Hepatocyte (in vitro differentiated cells): ENCODE results near the gene NFKBIZ. TPM values are rescaled to one million over a fixed set of nuclear protein-coding genes. Genes with fewer than 3 reads are reported as not detected.

Experiments used
- DNase-seq: peaks from one replicate; pipeline ENCODE4 v3.0.0-alpha.2; 2016; ENCODE audit warnings: low spot score
- H2AFZ ChIP-seq: fragments of 200-600 bp; sonication (generic); 2 replicates; pipeline ENCODE4 v1.6.0; 2016; ENCODE audit warnings: antibody characterized with exemption, mild to moderate bottlenecking
- H3K27ac ChIP-seq: fragments of 200-600 bp; sonication (generic); 2 replicates; pipeline ENCODE4 v1.5.1; 2016; ENCODE audit warnings: mild to moderate bottlenecking
- H3K27me3 ChIP-seq: fragments of 200-600 bp; sonication (generic); 2 replicates; pipeline ENCODE4 v1.6.1; 2016
- H3K36me3 ChIP-seq: fragments of 200-600 bp; sonication (generic); replicated peaks from 2 replicates; pipeline ENCODE4 v1.5.1; 2016; ENCODE audit warnings: low read depth; ENCODE audit not compliant: insufficient read depth
- H3K4me1 ChIP-seq: fragments of 200-600 bp; sonication (generic); 2 replicates; pipeline ENCODE4 v1.5.1; 2016; ENCODE audit warnings: mild to moderate bottlenecking, moderate library complexity; ENCODE audit not compliant: insufficient read depth
- H3K4me2 ChIP-seq: fragments of 200-600 bp; sonication (generic); 2 replicates; pipeline ENCODE4 v1.6.0; 2016
- H3K4me3 ChIP-seq: fragments of 200-600 bp; sonication (generic); 2 replicates; pipeline ENCODE4 v1.5.1; 2016; ENCODE audit warnings: mild to moderate bottlenecking
- H3K79me2 ChIP-seq: fragments of 200-600 bp; sonication (generic); 2 replicates; pipeline ENCODE4 v1.6.0; 2017; ENCODE audit warnings: mild to moderate bottlenecking
- H3K9me2 ChIP-seq: fragments of 200-600 bp; sonication (generic); replicated peaks from 2 replicates; pipeline ENCODE4 v1.6.0; 2017; ENCODE audit warnings: mild to moderate bottlenecking; ENCODE audit not compliant: insufficient read depth
- H3K9me3 ChIP-seq: fragments of 200-600 bp; sonication (generic); 2 replicates; pipeline ENCODE4 v1.5.1; 2016; ENCODE audit warnings: low read depth, mild to moderate bottlenecking
- H4K20me1 ChIP-seq: fragments of 200-600 bp; sonication (generic); 2 replicates; pipeline ENCODE4 v1.6.0; 2016; ENCODE audit warnings: mild to moderate bottlenecking; ENCODE audit not compliant: insufficient read depth, poor library complexity, severe bottlenecking
- CTCF ChIP-seq: fragments of 200-600 bp; sonication (generic); IDR thresholded peaks from 2 replicates; pipeline ENCODE4 v1.5.1; 2016; ENCODE audit warnings: antibody characterized with exemption, mild to moderate bottlenecking; ENCODE audit not compliant: poor library complexity
- EZH2 ChIP-seq: fragments of 200-600 bp; sonication (generic); IDR thresholded peaks from 2 replicates; pipeline ENCODE4 v1.6.1; 2016; ENCODE audit warnings: antibody characterized with exemption, mild to moderate bottlenecking, borderline replicate concordance
- EZH2phosphoT487 ChIP-seq: fragments of 200-600 bp; sonication (generic); IDR thresholded peaks from one replicate; pipeline ENCODE4 v1.6.1; 2018; ENCODE audit warnings: antibody characterized with exemption, mild to moderate bottlenecking, low read depth, moderate library complexity; ENCODE audit not compliant: unreplicated experiment, severe bottlenecking
- WGBS: methylation state at CpG from one replicate; pipeline ENCODE4 v1.1.6; 2016; ENCODE audit warnings: low lambda C conversion rate; ENCODE audit errors: missing lambda C conversion rate; 5-methylcytosine and 5-hydroxymethylcytosine counted together
- polyA plus RNA-seq: library from polyadenylated mRNA; unstranded; fragments of >200 nt; fragmentation: Nextera tagmentation; extraction: Ambion mirVana; gene quantifications from 2 replicates; pipeline ENCODE4 v1.2.1, GENCODE V29; 2016
- total RNA-seq: library from RNA; depleted of rRNA; stranded (reverse); fragments of >200 nt; gene quantifications from 2 replicates; pipeline ENCODE4 v1.2.3, GENCODE V29; 2014

Gene NFKBIZ
- total and polyA plus RNA-seq, 2 experiments from 2014 or later = 160 to 182 TPM

DNA sequence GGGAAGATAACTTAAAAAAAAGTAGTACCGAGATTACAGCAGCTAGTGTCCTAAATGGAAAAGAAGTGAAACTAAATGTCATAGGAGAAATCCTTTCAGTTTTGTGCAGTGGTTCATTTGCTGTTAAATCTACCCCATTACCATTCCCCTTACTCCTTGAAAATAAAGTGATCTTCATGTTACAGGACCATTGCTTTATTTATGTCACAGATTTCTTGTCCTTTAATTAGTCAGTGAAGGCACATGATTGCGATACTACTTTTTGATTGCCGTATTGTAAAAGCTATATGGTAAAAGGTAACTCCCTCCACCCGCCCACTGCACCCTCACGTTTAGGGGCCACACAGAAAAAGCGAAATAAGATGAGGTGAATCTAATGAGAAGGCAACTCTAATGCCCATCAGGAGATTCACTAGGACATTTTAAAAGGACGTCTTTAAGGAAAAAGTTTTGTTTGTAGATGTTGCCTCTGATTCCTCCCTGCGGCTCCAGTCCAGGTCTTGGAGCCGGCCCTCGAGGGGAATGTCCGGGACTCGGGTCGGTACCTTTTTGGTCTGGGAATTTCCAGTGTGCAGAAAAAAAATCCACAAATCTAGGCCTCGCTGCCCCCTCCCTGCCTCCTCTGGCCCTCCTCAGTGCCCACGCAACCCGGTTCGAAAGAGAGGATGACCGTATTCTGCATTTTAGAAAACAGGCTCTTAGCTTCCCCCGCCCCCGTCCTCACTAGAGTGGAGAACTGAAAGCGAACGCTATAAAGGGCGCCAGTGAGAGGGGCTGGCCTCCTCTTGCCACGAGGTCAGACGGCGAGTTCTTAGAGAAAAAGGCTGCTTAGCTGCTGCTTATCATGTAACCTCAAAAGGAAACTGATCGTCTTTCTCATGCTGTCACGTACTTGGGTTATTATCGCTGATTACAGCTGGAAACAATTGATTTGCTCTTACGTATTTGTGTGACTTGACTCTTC, 21.8 kb upstream of the NFKBIZ start:
- H3K36me3 ChIP-seq = no peaks in the 10 kb centered on the region
- H3K4me1 ChIP-seq = peaks cover 23% of the 10 kb centered on the region
- TF ChIP-seq EZH2 = no peak
- TF ChIP-seq EZH2phosphoT487 = no peak
- TF ChIP-seq CTCF = no peak
- peak overlapping the region; percentile 83 for H3K4me2 ChIP-seq
- no peaks in the 10 kb centered on the region for H3K9me3 ChIP-seq
- H4K20me1 ChIP-seq = no peaks in the 10 kb centered on the region
- peak overlapping the region; percentile 85 for H3K27ac ChIP-seq
- DNase-seq = peak; percentile 87
- peaks cover 41% of the 10 kb centered on the region for H3K79me2 ChIP-seq
- H3K27me3 ChIP-seq = no peaks in the 10 kb centered on the region
- H3K4me3 ChIP-seq = peak overlapping the region; percentile 30
- WGBS = 8% methylated on average over 30 of the region's 30 CpGs
- H3K9me2 ChIP-seq = no peaks in the 10 kb centered on the region
- peak overlapping the region; percentile 66 for H2AFZ ChIP-seq

DNA sequence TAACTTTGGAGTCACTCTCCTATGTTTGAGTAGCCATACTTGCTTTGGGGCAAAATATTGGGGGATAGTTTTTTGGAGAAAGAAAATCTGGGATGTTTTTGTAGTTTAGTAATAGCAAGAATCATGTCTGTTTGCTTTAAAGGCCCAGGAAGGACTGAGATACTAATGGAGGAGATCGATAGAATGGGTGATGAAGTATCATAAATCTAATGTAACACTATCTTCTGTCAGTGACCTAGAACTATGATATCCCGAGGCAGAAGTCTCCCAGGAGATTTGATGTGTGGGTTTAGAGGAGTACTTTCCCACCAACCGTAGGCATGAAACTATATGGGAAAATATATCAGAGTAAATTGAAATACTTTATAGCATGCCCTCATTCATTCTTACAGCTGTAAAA, 21.0 kb upstream of the NFKBIZ start:
- Histone ChIP-seq H3K4me3 (peak overlapping the region; percentile 30), H3K36me3 (no peaks in the 10 kb centered on the region), H2AFZ (peak overlapping the region; percentile 66), H3K9me3 (no peaks in the 10 kb centered on the region), H3K4me1 (peaks cover 23% of the 10 kb centered on the region), H4K20me1 (no peaks in the 10 kb centered on the region), H3K79me2 (peaks cover 44% of the 10 kb centered on the region), H3K27me3 (no peaks in the 10 kb centered on the region), H3K9me2 (no peaks in the 10 kb centered on the region), H3K27ac (peak overlapping the region; percentile 85), H3K4me2 (peak overlapping the region; percentile 83)
- no peak for DNase-seq
- TF ChIP-seq EZH2 (no peak), CTCF (no peak), EZH2phosphoT487 (no peak)
- 23% methylated on average over 3 of the region's 3 CpGs for WGBS

- peak overlapping the region; percentile 30 for H3K4me3 ChIP-seq
- peak overlapping the region; percentile 83 for H3K4me2 ChIP-seq
- no peaks in the 10 kb centered on the region for H3K9me2 ChIP-seq
- no peak for TF ChIP-seq CTCF
- TF ChIP-seq EZH2 = no peak
- H3K4me1 ChIP-seq = peaks cover 23% of the 10 kb centered on the region
- H2AFZ ChIP-seq = peak overlapping the region; percentile 66
- peak; percentile 27 for DNase-seq
- peaks cover 44% of the 10 kb centered on the region for H3K79me2 ChIP-seq
- 57% methylated on average over 9 of the region's 9 CpGs for WGBS
- peak overlapping the region; percentile 85 for H3K27ac ChIP-seq
- no peaks in the 10 kb centered on the region for H3K9me3 ChIP-seq
- no peaks in the 10 kb centered on the region for H3K36me3 ChIP-seq
- H3K27me3 ChIP-seq = no peaks in the 10 kb centered on the region
- H4K20me1 ChIP-seq = no peaks in the 10 kb centered on the region
Measured at GRCh38 chr3:101828691-101829436, 20.4 kb upstream of the NFKBIZ start.
